Upper lobe of left lung (tissue), 6 donors: Measurements from ENCODE around the gene DENND1A. TPM values are rescaled to one million over a fixed set of nuclear protein-coding genes. Genes with fewer than 3 reads are reported as not detected.

Experiments used
- ATAC-seq, 2 donors: fragments of 200-7000 bp; cut with Tn5 transposase; one replicate each; pipeline ENCODE4 v1.9.1; 2022; ENCODE audit warnings: mild to moderate bottlenecking in 2 of 2, moderate library complexity in 2 of 2; ENCODE audit not compliant: low FRiP score in 2 of 2
- DNase-seq, 2 donors: peaks; one replicate each; pipeline ENCODE4 v3.0.0-alpha.2; 2019 to 2020
- H3K27ac ChIP-seq, 4 donors: fragments of 200-600 bp; sonication (generic); one replicate each; pipeline ENCODE4 v1.5.1; 2016 to 2019
- H3K27me3 ChIP-seq, 4 donors: fragments of 200-600 bp; sonication (generic); one replicate each; pipeline ENCODE4 v1.5.1; 2017 to 2019
- H3K36me3 ChIP-seq, 4 donors: fragments of 200-600 bp; sonication (generic); one replicate each; pipeline ENCODE4 v1.5.1; 2016 to 2019
- H3K4me1 ChIP-seq, 4 donors: fragments of 200-600 bp; sonication (generic); one replicate each; pipeline ENCODE4 v1.5.1; 2018 to 2019
- H3K4me3 ChIP-seq, 4 donors: fragments of 200-600 bp; sonication (generic); one replicate each; pipeline ENCODE4 v1.5.1; 2017 to 2019; ENCODE audit warnings: mild to moderate bottlenecking in 2 of 4, moderate library complexity in 1 of 4
- H3K9me3 ChIP-seq, 4 donors: fragments of 200-600 bp; sonication (generic); one replicate each; pipeline ENCODE4 v1.5.1; 2018 to 2019
- CTCF ChIP-seq, 6 experiments: fragments of 450-650 bp in 4 of 6; fragments of 200-600 bp in 2 of 6; sonication (generic) in 2 of 6; IDR thresholded peaks; one replicate each; pipeline ENCODE4 v1.5.1; 2016 to 2019; ENCODE audit warnings: antibody characterized with exemption in 6 of 6
- EP300 ChIP-seq, 4 donors: sonication (generic); formaldehyde crosslinking; IDR thresholded peaks; one replicate each; pipeline ENCODE4 v1.5.1; 2017; ENCODE audit warnings: antibody characterized with exemption in 4 of 4, control low read depth in 2 of 4
- POLR2A ChIP-seq, 4 donors: fragments of 450-650 bp; IDR thresholded peaks; one replicate each; pipeline ENCODE4 v1.5.1; 2016 to 2017; ENCODE audit warnings: antibody characterized with exemption in 4 of 4, mild to moderate bottlenecking in 2 of 4
- POLR2AphosphoS5 ChIP-seq, 2 donors: sonication (generic); formaldehyde crosslinking; IDR thresholded peaks; one replicate each; pipeline ENCODE4 v1.5.1; 2017; ENCODE audit warnings: antibody characterized with exemption in 2 of 2
- WGBS, 2 donors: methylation state at CpG; one replicate each; pipeline ENCODE4 v1.1.5; 2017 to 2018; 5-methylcytosine and 5-hydroxymethylcytosine counted together
- total RNA-seq, 6 donors: library from RNA; depleted of rRNA in 4 of 6; stranded (reverse); fragments of >200 nt in 4 of 6; gene quantifications; one replicate each; pipeline versions ENCODE4 v1.1.0 to v1.2.1, GENCODE V29; 2016 to 2021
- donor health status: DM: no; HTN: no; CAD: no; lungs with moderate emphysema.
- donor health status: DM: no; HTN: yes; CAD: no; lungs with severe emphysema.

DENND1A gene
- total RNA-seq, 6 donors from 2014 or later, result 9.8 to 46.1 (median 16.0) TPM

- no peaks in the 10 kb centered on the region for H3K9me3 ChIP-seq
- DNase-seq, result no peak
- H3K27me3 ChIP-seq, result no peaks in the 10 kb centered on the region
- no peak overlapping the region for H3K4me3 ChIP-seq
- 80 to 88% methylated on average over 1 of the region's 1 CpG for WGBS, 2 donors
- no peak for ATAC-seq
- H3K4me1 ChIP-seq, result peaks cover 0 to 8% (median 3%) of the 10 kb centered on the region in 4 donors
- peaks cover 0 to 15% (median 2%) of the 10 kb centered on the region in 4 donors for H3K36me3 ChIP-seq
- H3K27ac ChIP-seq, result no peak overlapping the region
- no peak for TF ChIP-seq POLR2A (IDR thresholded peaks at IDR 0.05)
- no peak for TF ChIP-seq POLR2AphosphoS5 (IDR thresholded peaks at IDR 0.05)
- TF ChIP-seq EP300 (IDR thresholded peaks at IDR 0.05), result no peak
- TF ChIP-seq CTCF (IDR thresholded peaks at IDR 0.05), result no peak
Measured at GRCh38 chr9:123872710-123873109, 57.2 kb downstream of the DENND1A start.

- Histone ChIP-seq H3K27ac (no peak overlapping the region), H3K27me3 (no peaks in the 10 kb centered on the region), H3K36me3 (peaks cover 0 to 9% (median 0%) of the 10 kb centered on the region in 4 donors), H3K4me1 (peaks cover 0 to 13% (median 7%) of the 10 kb centered on the region in 4 donors), H3K9me3 (no peaks in the 10 kb centered on the region), H3K4me3 (no peak overlapping the region)
- no peak for TF ChIP-seq CTCF (IDR thresholded peaks at IDR 0.05)
- no peak for TF ChIP-seq POLR2AphosphoS5 (IDR thresholded peaks at IDR 0.05)
- TF ChIP-seq EP300 (IDR thresholded peaks at IDR 0.05), result no peak
- no peak for TF ChIP-seq POLR2A (IDR thresholded peaks at IDR 0.05)
- 87 to 88% methylated on average over 3 of the region's 3 CpGs for WGBS, 2 donors
- no peak for ATAC-seq
- DNase-seq, result no peak
Measured at GRCh38 chr9:123871781-123872180, 58.1 kb downstream of the DENND1A start.

DNA sequence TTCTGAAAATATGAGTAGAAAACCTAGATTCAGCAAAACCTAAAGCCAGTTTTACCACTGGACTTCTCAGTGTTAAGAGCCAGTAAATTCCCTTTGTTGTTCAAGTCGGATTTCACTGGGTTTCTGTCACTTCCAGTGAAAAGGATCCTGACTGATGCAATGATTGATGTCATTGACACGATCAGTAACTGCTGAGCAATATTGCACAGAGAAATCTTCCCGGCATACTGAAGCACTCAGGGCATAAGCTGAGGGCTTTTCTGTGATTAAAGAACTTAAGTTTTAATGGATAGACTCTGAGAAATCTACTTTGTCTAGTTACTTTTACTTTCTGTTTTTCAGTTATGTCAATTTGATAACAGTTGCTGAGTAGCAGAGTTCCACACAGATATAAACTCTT is 61.9 kb downstream of the DENND1A start:
- DNase-seq (no peak), ATAC-seq (peak in 1 of 2 donors; percentile 44)
- Histone ChIP-seq H3K27ac (peak overlapping the region; percentile 12 to 45 (median 30)), H3K27me3 (no peaks in the 10 kb centered on the region), H3K4me1 (peaks cover 9 to 19% (median 11%) of the 10 kb centered on the region in 4 donors), H3K9me3 (no peaks in the 10 kb centered on the region), H3K4me3 (peak overlapping the region in 1 of 4 donors; percentile 2), H3K36me3 (no peaks in the 10 kb centered on the region)
- TF ChIP-seq CTCF (IDR thresholded peaks at IDR 0.05), result no peak
- TF ChIP-seq POLR2A (IDR thresholded peaks at IDR 0.05), result no peak
- TF ChIP-seq EP300 (IDR thresholded peaks at IDR 0.05), result no peak
- no peak for TF ChIP-seq POLR2AphosphoS5 (IDR thresholded peaks at IDR 0.05)
- 36 to 46% methylated on average over 3 of the region's 3 CpGs for WGBS, 2 donors

DNA sequence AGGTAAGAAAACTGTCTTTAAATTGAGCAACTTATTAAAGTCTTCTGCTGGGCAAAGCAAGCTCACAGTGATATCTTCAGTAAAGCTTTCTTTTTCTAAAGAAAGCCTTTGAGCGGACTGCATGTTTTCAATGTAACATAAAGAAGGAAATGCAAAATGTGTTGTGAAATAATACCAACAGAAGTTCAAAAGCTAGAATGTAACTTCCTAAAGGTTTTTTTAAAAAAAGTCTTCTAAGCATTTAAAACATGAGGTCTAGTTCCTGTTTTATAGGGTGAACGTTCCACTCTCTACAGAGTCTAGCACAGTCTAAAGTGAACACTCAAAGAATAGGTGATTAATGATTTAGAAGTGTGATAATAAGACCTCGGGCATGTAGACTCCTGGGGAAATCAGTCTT is 62.9 kb downstream of the DENND1A start:
- Histone ChIP-seq H3K27me3 (no peaks in the 10 kb centered on the region), H3K27ac (peak overlapping the region; percentile 29 to 49 (median 39)), H3K9me3 (no peaks in the 10 kb centered on the region), H3K36me3 (no peaks in the 10 kb centered on the region), H3K4me1 (peaks cover 9 to 19% (median 11%) of the 10 kb centered on the region in 4 donors), H3K4me3 (no peak overlapping the region)
- DNase-seq (no peak), ATAC-seq (peak in 1 of 2 donors; percentile 76)
- WGBS, 2 donors, result 58 to 59% methylated on average over 3 of the region's 3 CpGs
- TF ChIP-seq EP300 (IDR thresholded peaks at IDR 0.05), result no peak
- no peak for TF ChIP-seq CTCF (IDR thresholded peaks at IDR 0.05)
- no peak for TF ChIP-seq POLR2A (IDR thresholded peaks at IDR 0.05)
- TF ChIP-seq POLR2AphosphoS5 (IDR thresholded peaks at IDR 0.05), result no peak

DNA sequence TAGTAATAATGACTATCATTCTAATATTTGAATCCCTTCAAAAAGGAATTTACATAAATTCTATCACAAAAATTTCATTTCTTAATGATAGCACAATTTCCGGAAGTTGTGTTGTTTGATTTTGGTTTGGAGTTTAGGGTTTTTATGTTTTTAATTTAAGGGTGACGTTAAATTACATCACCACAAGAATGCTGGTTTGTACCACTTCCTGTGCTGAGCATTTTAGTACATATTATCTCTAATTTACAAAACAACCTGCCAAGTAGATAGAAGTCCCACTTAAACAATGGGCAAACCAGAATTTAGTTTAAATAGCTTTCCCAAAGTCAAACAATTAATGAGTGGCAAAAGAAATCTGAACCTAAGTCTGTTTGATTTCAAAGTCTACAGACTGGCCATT is 63.4 kb downstream of the DENND1A start:
- Histone ChIP-seq H3K27ac (peak overlapping the region in 3 of 4 donors; percentile 32 to 49 (median 46)), H3K4me1 (peaks cover 9 to 19% (median 11%) of the 10 kb centered on the region in 4 donors)
- WGBS, 2 donors, result 46 to 62% methylated on average over 2 of the region's 2 CpGs

More for the DNA sequence above, 63.4 kb downstream of the DENND1A start:
- no peak for ATAC-seq
- TF ChIP-seq EP300 (IDR thresholded peaks at IDR 0.05) (no peak), POLR2AphosphoS5 (IDR thresholded peaks at IDR 0.05) (no peak), CTCF (IDR thresholded peaks at IDR 0.05) (no peak), POLR2A (IDR thresholded peaks at IDR 0.05) (no peak)
- H3K4me3 ChIP-seq, result no peak overlapping the region
- no peaks in the 10 kb centered on the region for H3K9me3 ChIP-seq
- no peaks in the 10 kb centered on the region for H3K36me3 ChIP-seq
- DNase-seq, result no peak
- H3K27me3 ChIP-seq, result no peaks in the 10 kb centered on the region
